Ishikawa (cell line): ENCODE results near the gene ERICH6.

Source experiments
- CEBPB ChIP-seq: IDR thresholded peaks from 2 replicates; pipeline ENCODE4 v1.6.1; 2012
- CREB1 ChIP-seq: IDR thresholded peaks from 2 replicates; pipeline ENCODE4 v1.6.1; 2012; ENCODE audit warnings: low read depth
- EGR1 ChIP-seq: IDR thresholded peaks from 2 replicates; pipeline ENCODE4 v1.6.1; 2012
- EP300 ChIP-seq: IDR thresholded peaks from 2 replicates; pipeline ENCODE4 v1.6.1; 2012; ENCODE audit warnings: borderline replicate concordance
- FOXM1 ChIP-seq: IDR thresholded peaks from 2 replicates; pipeline ENCODE4 v1.6.1; 2012; ENCODE audit warnings: low read depth, borderline replicate concordance
- MAX ChIP-seq: IDR thresholded peaks from 2 replicates; pipeline ENCODE4 v1.6.1; 2012
- RAD21 ChIP-seq: IDR thresholded peaks from 2 replicates; pipeline ENCODE4 v1.6.1; 2012; ENCODE audit warnings: low read depth
- REST ChIP-seq: IDR thresholded peaks from 2 replicates; pipeline ENCODE4 v1.6.1; 2012; ENCODE audit warnings: low read depth, mild to moderate bottlenecking
- TAF1 ChIP-seq: IDR thresholded peaks from 2 replicates; pipeline ENCODE4 v1.6.1; 2012; ENCODE audit warnings: low read depth, mild to moderate bottlenecking
- TCF12 ChIP-seq: IDR thresholded peaks from 2 replicates; pipeline ENCODE4 v1.6.1; 2012; ENCODE audit warnings: low read depth

GRCh38 chr3:150745832-150746231 is 42.1 kb upstream of the ERICH6 start:
- TF ChIP-seq TCF12 (no peak), CREB1 (no peak), RAD21 (no peak), FOXM1 (no peak), MAX (no peak), REST (no peak), TAF1 (no peak), CEBPB (no peak), EP300 (no peak), EGR1 (no peak)
